HTR-8/SVneo (cell line): ENCODE data around the gene ADAM12.
A peak's percentile ranks its signal among the peaks of the same experiment; 100 is the strongest.
"Not testable (repeated sequence)": the region's sequence is repeated elsewhere in the genome, so short reads cannot be mapped to it uniquely, and the experiment has no call there.

Experiments used
- DNase-seq: peaks from one replicate; pipeline ENCODE4 v3.0.0; 2011; ENCODE audit warnings: low spot score, mixed read lengths; ENCODE audit not compliant: insufficient read length
- FAIRE-seq: peaks from 2 replicates; lab custom pipeline; 2011; peaks lifted over from hg19 to GRCh38; lab: Jason Lieb, UNC

Gene ADAM12

DNA sequence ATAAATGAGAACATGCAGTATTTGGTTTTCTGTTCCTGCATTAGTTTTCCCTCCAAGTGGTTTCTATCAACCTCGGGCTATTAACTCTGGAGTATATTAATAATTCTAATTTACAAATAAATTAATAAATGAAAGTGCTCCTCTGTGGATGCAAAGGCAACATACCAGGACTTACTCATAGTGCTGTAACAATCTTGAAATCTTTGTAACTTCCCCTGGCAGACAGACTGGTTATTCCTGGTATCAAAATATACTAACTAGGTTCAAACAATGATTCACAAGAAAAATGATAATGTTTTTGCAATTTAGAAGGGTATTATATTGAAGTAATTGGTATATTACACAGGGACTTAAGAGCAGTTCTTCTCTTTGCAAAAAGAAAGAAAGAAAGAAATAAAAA, 314.7 kb downstream of the ADAM12 start:
- FAIRE-seq = no peak
- DNase-seq = no peak

DNA sequence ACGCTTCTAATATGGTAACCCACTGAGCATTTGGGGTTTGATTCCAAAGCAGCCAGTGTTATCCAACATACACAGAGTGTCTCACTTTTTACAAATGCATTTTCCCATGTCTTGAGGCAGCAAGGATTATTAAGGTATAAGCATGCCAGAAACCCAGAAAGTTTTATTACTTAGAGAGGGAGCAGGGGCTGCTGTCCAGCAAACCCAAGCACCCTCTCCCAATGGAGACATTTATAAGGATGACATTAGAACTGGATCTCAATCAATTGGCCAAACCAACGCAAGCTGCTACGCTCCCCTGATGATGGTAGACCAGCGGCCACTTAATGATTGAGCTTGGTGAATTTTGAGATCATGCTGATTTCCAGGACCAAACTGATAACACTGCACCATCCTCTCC, 315.7 kb downstream of the ADAM12 start:
- DNase-seq = no peak
- FAIRE-seq = no peak

DNA sequence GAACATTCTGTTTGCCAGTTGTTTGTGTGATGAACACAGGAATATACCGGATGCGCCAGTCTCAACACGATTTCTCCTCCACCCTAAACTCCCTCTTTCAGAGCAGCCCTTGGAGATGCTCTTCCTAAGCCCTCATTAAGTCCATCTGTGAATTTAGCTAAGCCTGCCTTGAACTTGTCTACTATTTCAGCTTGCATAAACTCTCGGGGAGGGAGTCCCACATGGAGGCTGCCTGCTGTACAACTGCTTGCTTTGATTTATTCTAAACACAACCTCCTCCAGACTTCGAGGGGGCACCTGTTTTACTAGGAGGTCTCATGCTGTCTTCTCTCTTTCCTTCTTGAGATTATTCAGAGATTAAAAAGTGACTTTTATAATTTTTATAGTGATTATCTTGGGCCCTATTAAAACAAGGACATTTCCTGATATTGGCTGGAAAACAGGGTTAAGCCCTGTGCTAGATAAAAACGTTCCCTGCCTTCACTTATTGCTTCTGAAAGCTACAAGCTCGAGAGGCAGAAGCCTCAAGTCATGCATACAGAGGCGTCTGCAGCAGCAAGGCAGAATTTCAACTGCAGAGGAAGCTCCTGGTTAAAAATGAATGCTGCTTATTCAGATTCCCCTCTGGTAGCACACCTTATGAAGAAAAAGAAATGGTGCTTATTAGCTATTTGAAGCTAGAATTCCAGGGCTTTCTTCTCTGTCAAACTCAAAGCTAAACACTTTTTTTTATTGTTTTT, 317.6 kb downstream of the ADAM12 start:
- FAIRE-seq = no peak
- no peak for DNase-seq

- no peak for DNase-seq
- no peak for FAIRE-seq
These were observed 320.0 kb downstream of the ADAM12 start for GRCh38 chr10:126068322-126068721.

- FAIRE-seq = no peak
- DNase-seq = no peak
These were observed 321.8 kb downstream of the ADAM12 start for GRCh38 chr10:126066456-126066855.

- FAIRE-seq (no peak), DNase-seq (no peak)
These were observed 322.4 kb downstream of the ADAM12 start for GRCh38 chr10:126065751-126066377.

- no peak for FAIRE-seq
- no peak for DNase-seq
These were observed 323.8 kb downstream of the ADAM12 start for GRCh38 chr10:126064512-126064911.

DNA sequence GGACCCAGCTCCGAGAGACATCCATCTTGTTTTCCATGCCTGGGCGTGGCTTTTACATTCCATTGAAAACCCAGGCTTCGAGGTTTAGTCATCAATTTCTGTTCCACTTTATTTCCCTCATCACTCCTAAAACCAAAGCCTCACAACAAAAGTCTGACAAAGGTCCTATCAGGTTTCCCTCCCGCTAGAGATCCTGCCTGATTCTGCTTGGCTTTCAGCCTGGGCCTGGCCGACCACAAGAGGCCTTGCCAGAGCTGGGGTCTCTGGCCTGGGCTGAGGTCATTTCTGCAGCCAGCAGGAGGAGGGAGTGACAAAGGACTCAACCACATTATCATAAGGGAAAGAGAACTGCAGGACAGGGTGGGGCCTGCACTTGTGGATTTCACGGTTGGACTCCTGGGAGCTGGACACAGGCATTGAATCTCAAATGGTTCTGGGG, 324.9 kb downstream of the ADAM12 start:
- FAIRE-seq (no peak), DNase-seq (peak; percentile 32)

DNA sequence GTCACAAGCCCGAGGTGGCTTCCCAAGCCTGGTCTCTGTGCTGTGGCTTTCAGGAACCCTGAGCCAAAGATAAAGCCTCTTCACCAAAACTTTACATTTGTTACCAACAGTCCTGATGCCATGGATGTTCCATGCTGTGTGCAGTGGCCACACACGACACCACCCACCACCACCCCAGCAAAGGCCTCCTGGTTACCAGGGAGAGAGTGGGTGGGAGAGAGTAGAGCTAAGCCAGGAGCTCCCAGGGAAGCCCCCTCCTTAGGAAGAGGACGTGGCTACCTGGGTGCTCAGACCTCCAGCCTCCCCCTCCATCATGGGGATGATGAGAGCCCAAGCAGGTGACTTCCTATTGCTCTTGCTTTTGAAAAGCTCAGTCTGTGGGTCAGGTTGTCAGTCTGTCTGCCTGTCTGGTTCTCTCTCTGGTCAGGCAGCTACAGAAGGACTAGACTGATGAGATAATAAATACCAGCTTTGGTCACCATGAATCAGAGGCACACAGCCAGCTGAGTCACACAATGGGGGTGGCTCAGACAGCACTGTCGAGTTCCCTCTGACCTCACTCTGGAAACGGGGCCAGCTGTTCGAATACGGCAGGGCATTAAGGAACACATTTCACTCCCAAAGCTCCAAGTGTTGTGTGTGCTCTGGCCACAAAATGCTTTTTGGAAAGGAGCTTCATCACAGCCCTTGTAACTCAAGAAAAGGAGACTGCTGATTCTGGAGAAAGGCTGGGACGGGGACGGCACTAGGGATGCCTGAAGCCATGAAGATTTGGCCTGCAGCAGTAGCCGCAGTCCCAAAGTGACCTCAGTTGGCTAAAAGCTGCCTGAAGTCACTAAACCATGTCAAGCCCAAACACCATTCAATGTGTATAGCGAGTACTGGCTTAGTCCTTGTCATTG, 325.9 kb downstream of the ADAM12 start:
- FAIRE-seq (no peak), DNase-seq (peak; percentile 70)

- no peak for DNase-seq
- FAIRE-seq = no peak
These were observed 326.8 kb downstream of the ADAM12 start for GRCh38 chr10:126061526-126061925.

GRCh38 chr10:126060261-126060931, 327.9 kb downstream of the ADAM12 start:
- no peak for DNase-seq
- FAIRE-seq = no peak

DNA sequence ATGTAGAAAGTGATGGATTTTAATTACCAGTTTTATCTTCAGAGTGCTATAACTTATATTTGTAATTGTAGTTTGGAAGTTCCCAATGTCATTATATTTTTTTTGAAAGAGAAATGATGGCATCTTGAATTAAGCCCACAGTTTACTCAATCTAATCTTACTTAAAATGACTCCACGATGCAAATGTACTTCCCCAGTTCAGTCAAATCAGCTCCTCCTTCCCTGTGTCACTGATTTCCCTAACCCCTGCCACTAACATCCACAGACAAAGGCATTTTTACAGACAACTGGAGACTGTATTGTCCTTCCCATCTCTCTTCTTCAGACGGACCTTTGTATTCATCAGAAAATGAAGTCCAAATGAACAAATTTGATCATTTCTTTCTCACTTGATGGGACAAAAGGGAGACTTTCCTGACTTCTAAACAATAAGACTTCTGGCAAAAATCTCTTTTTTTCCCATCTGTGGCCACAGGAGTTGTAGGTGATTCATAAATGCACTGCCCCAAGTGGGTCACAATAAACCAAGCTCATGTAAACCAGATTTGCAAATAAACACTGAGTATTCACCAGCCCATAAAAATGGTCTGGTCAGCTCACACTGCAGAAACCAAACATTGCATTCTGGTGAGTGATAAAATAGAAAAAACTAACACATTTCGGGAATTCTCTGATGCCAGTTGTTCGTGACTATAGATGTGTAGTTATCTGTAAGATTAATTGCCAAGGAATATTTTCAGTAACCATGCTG, 329.0 kb downstream of the ADAM12 start:
- no peak for FAIRE-seq
- no peak for DNase-seq

GRCh38 chr10:126058507-126058906, 329.8 kb downstream of the ADAM12 start:
- FAIRE-seq (no peak), DNase-seq (no peak)

GRCh38 chr10:126058104-126058503, 330.2 kb downstream of the ADAM12 start:
- DNase-seq = no peak
- FAIRE-seq = no peak

- DNase-seq (no peak), FAIRE-seq (no peak)
These were observed 330.8 kb downstream of the ADAM12 start for GRCh38 chr10:126057494-126057893.

DNA sequence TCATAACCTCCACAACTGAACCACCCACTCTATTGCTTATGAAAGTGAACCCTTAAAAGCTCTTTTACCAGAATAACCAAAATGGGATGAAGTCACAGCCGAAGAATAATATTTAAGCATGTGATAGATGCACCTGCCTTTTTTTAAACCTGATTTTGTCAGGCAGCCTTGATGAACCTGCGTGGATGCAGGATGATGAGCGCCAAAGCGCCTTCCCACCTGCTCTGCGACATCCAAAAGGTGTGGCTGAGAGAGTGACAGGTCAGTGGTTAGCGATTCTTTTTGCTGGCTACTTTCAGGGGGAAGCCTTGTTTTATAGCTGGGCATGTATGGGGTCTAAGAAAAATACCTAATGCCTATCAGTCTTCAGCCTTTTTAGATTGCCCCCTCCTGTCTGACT, 334.1 kb downstream of the ADAM12 start:
- DNase-seq (no peak), FAIRE-seq (no peak)

GRCh38 chr10:126052171-126052570, 336.1 kb downstream of the ADAM12 start:
- no peak for DNase-seq
- no peak for FAIRE-seq

DNA sequence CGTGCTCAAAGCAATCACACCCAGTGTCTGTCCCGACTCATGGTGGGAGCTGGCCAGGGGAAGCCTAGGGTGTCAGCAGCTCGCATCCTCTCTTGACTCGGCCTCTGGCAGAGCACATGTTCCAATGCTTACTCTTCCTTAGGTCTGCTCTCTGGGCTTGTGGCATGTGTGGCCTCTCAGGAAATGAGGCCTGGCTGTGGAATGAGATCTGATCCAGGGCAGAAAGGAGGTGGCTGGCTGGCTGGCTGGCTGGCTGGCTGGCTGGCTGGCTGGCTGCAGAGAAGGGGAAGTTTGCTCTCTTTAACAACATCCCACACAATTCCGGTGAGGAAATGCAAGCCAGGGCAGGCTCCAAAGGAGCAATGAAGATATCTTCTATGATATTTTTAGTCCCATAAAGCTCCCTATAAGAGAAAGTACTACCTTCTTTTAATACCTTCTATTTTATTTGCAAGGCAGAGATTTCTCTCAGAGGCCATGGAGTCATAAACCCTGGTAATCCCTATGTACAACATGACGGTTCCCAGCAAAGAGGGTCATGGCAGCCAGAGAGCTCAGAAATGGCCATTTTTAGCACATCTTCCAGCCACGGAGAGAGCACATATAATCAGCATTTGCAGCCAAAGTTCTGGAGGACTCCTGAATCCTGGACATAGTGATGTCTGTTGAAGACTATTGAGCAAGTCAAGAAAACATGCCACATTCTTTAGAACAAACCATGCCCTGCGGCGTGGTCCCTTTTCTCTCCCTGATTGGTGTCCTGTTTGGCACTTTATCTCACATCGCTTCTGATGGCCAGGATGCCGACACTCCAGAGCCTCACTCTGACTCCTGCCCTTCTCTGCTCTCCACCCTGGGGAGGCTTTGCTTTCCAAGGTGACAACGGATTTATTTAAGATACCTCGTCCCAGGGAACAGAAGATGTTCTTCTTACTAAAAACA, 338.2 kb downstream of the ADAM12 start:
- FAIRE-seq (no peak), DNase-seq (no peak)

GRCh38 chr10:126047749-126048148, 340.5 kb downstream of the ADAM12 start:
- DNase-seq, FAIRE-seq: not testable (repeated sequence)
